Type B pancreatic cell (in vitro differentiated cells): ENCODE measurements around the gene CCDC70. TPM values are rescaled to one million over a fixed set of nuclear protein-coding genes. Genes with fewer than 3 reads are reported as not detected.

Source experiments
- DNase-seq: peaks from one replicate; pipeline ENCODE4 v3.0.0; 2021; ENCODE audit warnings: mixed read lengths; ENCODE audit not compliant: unreplicated experiment; ENCODE audit errors: extremely low spot score
- H3K27ac Mint-ChIP-seq: 2 replicates; pipeline ENCODE4 v1.8.0; 2021; ENCODE audit warnings: mild to moderate bottlenecking, mixed read lengths
- H3K27me3 Mint-ChIP-seq: 2 replicates; pipeline ENCODE4 v1.8.0; 2021; ENCODE audit warnings: mixed read lengths
- H3K36me3 Mint-ChIP-seq: 2 replicates; pipeline ENCODE4 v1.8.0; 2021; ENCODE audit warnings: mixed read lengths
- H3K4me1 Mint-ChIP-seq: one replicate; pipeline ENCODE4 v1.8.0; 2021; ENCODE audit warnings: mixed read lengths; ENCODE audit not compliant: unreplicated experiment
- H3K4me3 Mint-ChIP-seq: 2 replicates; pipeline ENCODE4 v1.8.0; 2021; ENCODE audit warnings: mild to moderate bottlenecking, mixed read lengths
- H3K9me3 Mint-ChIP-seq: 2 replicates; pipeline ENCODE4 v1.8.0; 2021; ENCODE audit warnings: mixed read lengths
- CTCF ChIP-seq: fragments of 200-600 bp; sonication (generic); conservative IDR thresholded peaks from 2 replicates; pipeline ENCODE4 v1.5.0; 2021; ENCODE audit warnings: antibody characterized with exemption, mild to moderate bottlenecking
- total RNA-seq: library from RNA; stranded (reverse); gene quantifications from 2 replicates; pipeline ENCODE4 v1.2.1, GENCODE V29; 2021; ENCODE audit warnings: low replicate concordance

Gene CCDC70
- total RNA-seq, 1 donor from 2014 or later, result not detected

- Mint-ChIP-seq H3K36me3 (no peaks in the 10 kb centered on the region), H3K27ac (no peak overlapping the region), H3K27me3 (no peaks in the 10 kb centered on the region), H3K9me3 (no peaks in the 10 kb centered on the region), H3K4me1 (no peaks in the 10 kb centered on the region), H3K4me3 (no peak overlapping the region)
- DNase-seq, result no peak
- no peak for TF ChIP-seq CTCF
Measured at GRCh38 chr13:51867062-51867461, 5.3 kb downstream of the CCDC70 start.

GRCh38 chr13:51869916-51870315 is 8.1 kb downstream of the CCDC70 start:
- Mint-ChIP-seq H3K36me3 (no peaks in the 10 kb centered on the region), H3K4me1 (peaks cover 13% of the 10 kb centered on the region), H3K27me3 (no peaks in the 10 kb centered on the region), H3K4me3 (no peak overlapping the region), H3K9me3 (no peaks in the 10 kb centered on the region), H3K27ac (no peak overlapping the region)
- no peak for TF ChIP-seq CTCF
- DNase-seq, result no peak

GRCh38 chr13:51870616-51871015 is 8.8 kb downstream of the CCDC70 start:
- H3K36me3 Mint-ChIP-seq, result no peaks in the 10 kb centered on the region
- no peak for DNase-seq
- no peak overlapping the region for H3K4me3 Mint-ChIP-seq
- H3K27me3 Mint-ChIP-seq, result no peaks in the 10 kb centered on the region
- H3K4me1 Mint-ChIP-seq, result peaks cover 13% of the 10 kb centered on the region
- no peak for TF ChIP-seq CTCF
- no peaks in the 10 kb centered on the region for H3K9me3 Mint-ChIP-seq
- H3K27ac Mint-ChIP-seq, result no peak overlapping the region

GRCh38 chr13:51873117-51873798 is 11.5 kb downstream of the CCDC70 start:
- TF ChIP-seq CTCF, result no peak
- no peak overlapping the region for H3K27ac Mint-ChIP-seq
- H3K4me1 Mint-ChIP-seq, result peaks cover 23% of the 10 kb centered on the region
- no peak overlapping the region for H3K4me3 Mint-ChIP-seq
- no peak for DNase-seq
- H3K9me3 Mint-ChIP-seq, result no peaks in the 10 kb centered on the region
- H3K36me3 Mint-ChIP-seq, result no peaks in the 10 kb centered on the region
- H3K27me3 Mint-ChIP-seq, result no peaks in the 10 kb centered on the region

GRCh38 chr13:51873837-51874236 is 12.1 kb downstream of the CCDC70 start:
- no peaks in the 10 kb centered on the region for H3K36me3 Mint-ChIP-seq
- DNase-seq, result no peak
- H3K27ac Mint-ChIP-seq, result no peak overlapping the region
- H3K4me1 Mint-ChIP-seq, result peaks cover 23% of the 10 kb centered on the region
- no peaks in the 10 kb centered on the region for H3K9me3 Mint-ChIP-seq
- H3K4me3 Mint-ChIP-seq, result no peak overlapping the region
- H3K27me3 Mint-ChIP-seq, result no peaks in the 10 kb centered on the region
- no peak for TF ChIP-seq CTCF
